Psoas muscle (tissue), 8 donors: ENCODE measurements around the gene TRIM73. TPM values are rescaled to one million over a fixed set of nuclear protein-coding genes. Genes with fewer than 3 reads are reported as not detected.
"Not testable (repeated sequence)": the region's sequence is repeated elsewhere in the genome, so short reads cannot be mapped to it uniquely, and the experiment has no call there.

ENCODE experiments used
- ATAC-seq, 4 donors: fragments of 200-7000 bp; cut with Tn5 transposase; one replicate each; pipeline ENCODE4 v1.9.1; 2020; ENCODE audit warnings: moderate library complexity in 3 of 4, mild to moderate bottlenecking in 2 of 4
- DNase-seq, 2 donors: peaks; one replicate each; pipeline ENCODE4 v3.0.0-alpha.2; 2020
- H3K27ac ChIP-seq: fragments of 200-600 bp; one replicate; pipeline ENCODE4 v1.8.0; 2022
- H3K27me3 ChIP-seq, 3 donors: fragments of 200-600 bp in 1 of 3; one replicate each; pipeline versions ENCODE4 v1.6.1 to v1.8.0; 2013 to 2022; ENCODE audit warnings: low read length in 2 of 3, mild to moderate bottlenecking in 2 of 3, moderate library complexity in 1 of 3; ENCODE audit not compliant: insufficient read depth in 3 of 3
- H3K36me3 ChIP-seq, 2 donors: fragments of 200-600 bp in 1 of 2; one replicate each; pipeline versions ENCODE4 v1.6.1 to v1.8.0; 2013 to 2022; ENCODE audit warnings: low read depth in 1 of 2, mild to moderate bottlenecking in 1 of 2, moderate library complexity in 1 of 2; ENCODE audit not compliant: insufficient read depth in 1 of 2
- H3K4me1 ChIP-seq: fragments of 200-600 bp; one replicate; pipeline ENCODE4 v1.8.0; 2022
- H3K4me3 ChIP-seq: fragments of 200-600 bp; one replicate; pipeline ENCODE4 v1.8.0; 2022; ENCODE audit warnings: mild to moderate bottlenecking
- H3K9me3 ChIP-seq: fragments of 200-600 bp; one replicate; pipeline ENCODE4 v1.8.0; 2022
- WGBS, 3 donors: extraction: QIAGEN DNeasy Blood & Tissue Kit; methylation state at CpG; one replicate each; pipeline versions ENCODE4 v1.1.6 to v1.1.7; 2013; 5-methylcytosine and 5-hydroxymethylcytosine counted together
- intact Hi-C, 2 donors: fragments of 100-400 bp; cut with DNase I; formaldehyde crosslinking; loops; one replicate each; pipeline versions ENCODE4 v1.11.0 to v1.14.2; 2022
- long read RNA-seq, 2 donors: library from polyadenylated mRNA; unstranded; transcript quantifications; one replicate each; pipeline ENCODE4 v2.0.0, GENCODE V29; 2021
- polyA plus RNA-seq, 3 donors: library from polyadenylated mRNA; stranded (reverse); fragments of 200-250 nt; gene quantifications; one replicate each; pipeline ENCODE4 v1.2.3, GENCODE V29; 2013
- total RNA-seq, 4 donors: library from RNA; stranded (reverse); fragmentation: NEBNext Ultra II Directional in 2 of 4; extraction: Animal tissue kit (Norgen Biotek cat#: 25700) in 2 of 4; gene quantifications; one replicate each; pipeline versions ENCODE4 v1.2.1 to v1.2.4, GENCODE V29; 2021 to 2023
- donor health status: healthy with polysubstance abuse.
- donor health status: DM: no; HTN: no; CAD: no; lungs with moderate emphysema.
- donor health status: Bipolar disorder and iron deficiency.
- donor health status: healthy.
- donor health status: DM: yes; HTN: yes; CAD: no.
- donor health status: DM: no; HTN: no; CAD: no.
- donor health status: DM: no; HTN: no; CAD: no.
- donor health status: DM: yes; HTN: yes; CAD: no.

The TRIM73 gene
- total RNA-seq (under 1 TPM in 3 of 4 donors, not detected in 1; 0.27 to 0.92 (median 0.36) TPM), polyA plus RNA-seq (under 1 TPM; 0.13 to 0.79 (median 0.44) TPM)
- long read RNA-seq, donor 1, partial matches to known transcripts = 1 of 2 reads
- long read RNA-seq, donor 1, other reads (novel, unspliced or antisense) = 1 of 2 reads
- long read RNA-seq, donor 2 = 0 reads

DNA sequence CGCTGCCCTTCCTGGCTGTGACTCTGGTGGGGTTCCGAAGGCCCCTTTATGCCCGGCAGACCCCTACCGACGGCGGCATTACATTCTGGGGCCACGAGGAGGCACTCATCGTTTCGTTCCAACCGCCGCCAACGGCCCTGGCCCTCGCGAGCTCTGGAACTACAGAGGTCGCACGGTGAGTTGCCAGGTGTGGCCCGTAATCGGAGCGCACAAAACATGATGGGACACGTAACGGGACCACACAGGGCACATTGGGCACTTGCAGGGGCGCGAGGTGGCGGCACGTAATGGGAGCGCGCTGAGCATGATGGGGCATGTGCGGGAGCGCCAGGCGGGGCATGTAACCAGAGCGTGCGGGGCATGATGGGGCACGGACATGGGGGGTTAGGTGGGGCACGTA, at the start of gene TRIM73:
Gene TRIM73 (plus strand): TSS at position 301 of the 400 bp plus-strand sequence. CDS start 3,305 bp downstream, outside the sequence.
- H3K9me3 ChIP-seq, DNase-seq, H3K4me1 ChIP-seq, H3K27me3 ChIP-seq, H3K4me3 ChIP-seq, intact Hi-C loops, H3K36me3 ChIP-seq, H3K27ac ChIP-seq: not testable (repeated sequence)
- WGBS, 3 donors = 10 to 15% (median 14%) methylated on average over 8 to 13 of the region's 34 CpGs
- ATAC-seq = peak in 3 of 4 donors; percentile 10 to 43 (median 25)

DNA sequence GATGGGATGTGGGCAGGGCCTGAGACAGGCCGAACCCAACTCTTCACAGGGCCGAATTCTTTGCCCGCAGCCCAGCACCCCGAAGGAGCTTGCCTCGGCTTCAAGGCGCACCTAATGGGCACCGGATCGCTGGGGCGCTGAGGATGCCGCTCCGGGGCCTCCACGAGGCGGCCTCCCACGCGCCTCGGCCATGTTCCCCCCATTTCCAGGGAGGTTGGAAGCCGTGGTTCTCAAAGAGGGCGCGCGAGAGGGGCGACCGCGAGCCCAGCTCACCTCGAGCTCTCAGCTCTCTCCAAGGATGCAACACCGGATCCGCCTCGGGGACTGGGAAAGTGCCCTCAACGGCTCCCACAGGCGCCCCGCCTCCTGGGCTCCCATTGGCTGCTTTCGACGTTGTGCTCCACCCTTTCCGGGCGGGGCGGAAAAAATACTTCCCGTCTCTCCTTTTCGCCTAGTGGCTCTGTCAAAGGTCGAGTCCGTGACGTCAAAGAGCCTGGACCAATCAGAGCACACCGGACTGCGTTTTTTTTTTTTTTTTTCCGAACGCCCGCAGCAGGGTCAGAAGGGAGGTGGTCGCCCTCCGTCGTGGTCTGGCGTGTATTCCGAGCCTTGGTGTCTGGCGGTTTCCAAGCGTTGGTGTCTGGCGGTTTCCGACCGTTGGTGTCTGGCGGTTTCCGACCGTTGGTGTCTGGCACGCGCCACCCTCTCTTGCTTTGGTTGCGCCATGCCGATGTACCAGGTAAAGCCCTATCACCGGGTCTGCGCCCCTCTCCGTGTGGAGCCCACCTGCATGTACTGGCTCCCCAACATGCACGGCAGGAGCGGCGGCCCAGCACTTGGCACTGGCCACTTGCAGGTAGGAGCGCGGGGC, 36.5 kb upstream of the TRIM73 start:
- 0% methylated on average over 8 to 27 of the region's 70 CpGs for WGBS, 3 donors
- H3K4me3 ChIP-seq, H3K27ac ChIP-seq, H3K9me3 ChIP-seq, H3K36me3 ChIP-seq, H3K4me1 ChIP-seq, H3K27me3 ChIP-seq, intact Hi-C loops: not testable (repeated sequence)
- ATAC-seq (peak; percentile 83 to 91 (median 90)), DNase-seq (peak in 1 of 2 donors; percentile 58)

DNA sequence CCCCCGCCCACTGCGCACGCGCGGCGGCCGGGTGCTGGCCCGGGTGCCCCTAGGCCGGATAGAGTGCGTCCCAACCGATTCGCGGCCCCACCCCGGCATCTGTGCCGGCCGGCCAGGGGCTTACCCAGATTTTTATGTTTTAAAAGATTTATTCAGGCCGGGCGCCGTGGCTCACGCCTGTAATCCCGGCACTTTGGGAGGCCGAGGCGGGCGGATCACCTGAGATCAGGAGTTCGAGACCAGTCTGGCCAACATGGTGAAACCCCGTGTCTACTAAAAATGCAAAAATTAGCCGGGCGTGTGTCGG, 35.9 kb upstream of the TRIM73 start:
- WGBS, 3 donors = 0% methylated on average over 10 of the region's 29 CpGs; no CpG with 5 or more reads in 2 of the 3 donors
- intact Hi-C loops, H3K27me3 ChIP-seq, H3K9me3 ChIP-seq, H3K27ac ChIP-seq, H3K36me3 ChIP-seq, H3K4me3 ChIP-seq, H3K4me1 ChIP-seq: not testable (repeated sequence)
- peak in 2 of 4 donors; percentile 89 to 91 for ATAC-seq
- DNase-seq = peak in 1 of 2 donors; percentile 6

DNA sequence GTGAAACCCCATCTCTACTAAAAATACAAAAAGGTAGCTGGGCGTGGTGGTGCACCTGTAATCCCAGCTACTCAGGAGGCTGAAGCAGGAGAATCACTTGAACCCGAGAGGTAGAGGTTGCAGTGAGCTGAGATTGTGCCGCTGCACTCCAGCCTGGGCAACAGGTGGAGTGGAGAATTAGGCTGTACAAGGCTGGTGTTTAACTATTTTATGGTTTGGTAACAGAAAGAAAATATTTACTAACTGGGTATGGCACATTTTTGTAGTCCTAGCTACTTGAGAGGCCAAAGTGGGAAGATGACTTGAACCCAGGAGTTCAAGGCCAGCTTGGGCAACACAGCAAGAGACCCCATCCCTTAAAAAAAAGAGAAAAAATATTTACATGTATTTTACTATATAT, 31.4 kb upstream of the TRIM73 start:
- ATAC-seq, DNase-seq, H3K27ac ChIP-seq, H3K9me3 ChIP-seq, H3K4me1 ChIP-seq, H3K4me3 ChIP-seq, intact Hi-C loops, H3K27me3 ChIP-seq, H3K36me3 ChIP-seq: not testable (repeated sequence)
- WGBS, 3 donors = no CpG with 5 or more reads among the region's 3 CpGs

DNA sequence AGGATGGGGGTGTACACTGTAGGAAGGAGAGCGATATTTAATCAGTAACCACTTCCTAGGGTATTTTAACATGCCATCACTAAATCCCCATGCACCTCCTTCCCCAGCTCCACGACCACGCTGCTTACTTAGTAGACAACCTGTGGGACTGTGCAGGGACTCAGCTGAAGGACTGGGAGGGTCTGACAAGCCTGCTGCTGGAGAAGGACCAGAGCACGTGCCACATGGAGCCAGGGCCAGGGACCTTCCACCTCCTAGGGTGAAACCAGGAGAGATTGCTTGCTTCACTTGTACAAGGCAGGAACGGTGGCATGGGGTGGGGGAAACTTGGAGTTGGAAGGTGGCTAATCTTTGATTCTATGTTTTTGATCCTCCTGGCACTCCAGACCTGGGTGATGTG, 28.8 kb upstream of the TRIM73 start:
- DNase-seq, intact Hi-C loops, H3K27ac ChIP-seq, H3K27me3 ChIP-seq, H3K36me3 ChIP-seq, ATAC-seq, H3K9me3 ChIP-seq, H3K4me1 ChIP-seq, H3K4me3 ChIP-seq: not testable (repeated sequence)
- WGBS, 3 donors = no CpG with 5 or more reads among the region's 5 CpGs

DNA sequence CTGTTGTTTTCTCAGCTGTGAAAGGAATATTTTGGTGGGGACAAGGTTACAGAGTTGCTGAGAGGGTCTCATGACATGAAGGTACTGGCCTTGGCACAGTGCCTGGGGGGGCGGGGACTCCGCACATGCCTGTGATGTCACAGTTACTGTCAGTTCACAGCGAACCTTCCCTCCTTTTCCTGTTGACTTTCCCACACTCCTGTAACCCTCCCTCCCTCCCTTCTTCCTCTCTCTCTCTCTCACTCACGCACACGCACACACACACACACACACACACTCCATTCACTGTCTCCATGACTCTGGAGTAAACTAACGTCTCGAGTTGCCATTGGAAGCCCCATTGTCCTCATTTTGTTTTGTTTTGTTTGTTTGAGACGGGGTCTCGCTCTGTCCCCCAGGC, 28.1 kb upstream of the TRIM73 start:
- H3K36me3 ChIP-seq, H3K27ac ChIP-seq, DNase-seq, H3K27me3 ChIP-seq, H3K9me3 ChIP-seq, H3K4me1 ChIP-seq, H3K4me3 ChIP-seq, intact Hi-C loops: not testable (repeated sequence)
- peak in 1 of 4 donors; percentile 40 for ATAC-seq
- WGBS, 3 donors = no CpG with 5 or more reads among the region's 9 CpGs

DNA sequence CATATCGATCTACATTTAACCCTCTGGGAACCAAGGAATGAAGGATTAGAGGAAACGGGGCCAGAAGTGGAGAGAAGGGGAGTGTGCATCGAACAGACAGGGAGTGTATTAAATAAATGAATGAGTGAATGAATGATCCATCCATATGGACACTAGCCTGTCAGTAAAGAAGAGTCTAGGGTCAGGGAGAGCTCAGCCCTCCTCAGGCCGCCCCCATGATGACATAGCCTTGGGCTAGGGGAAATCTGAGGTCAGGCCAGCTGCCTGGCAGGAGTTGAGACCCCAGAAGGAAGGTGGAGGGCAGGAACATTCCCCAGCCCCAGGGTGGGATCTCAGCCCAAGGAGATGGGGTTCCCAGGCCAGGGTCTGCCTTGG, 21.3 kb upstream of the TRIM73 start:
- intact Hi-C loops, H3K27ac ChIP-seq, DNase-seq, H3K4me3 ChIP-seq, H3K36me3 ChIP-seq, H3K4me1 ChIP-seq, H3K27me3 ChIP-seq, H3K9me3 ChIP-seq: not testable (repeated sequence)
- WGBS, 3 donors = no CpG with 5 or more reads among the region's 4 CpGs
- ATAC-seq = peak in 2 of 4 donors; percentile 51 to 55

DNA sequence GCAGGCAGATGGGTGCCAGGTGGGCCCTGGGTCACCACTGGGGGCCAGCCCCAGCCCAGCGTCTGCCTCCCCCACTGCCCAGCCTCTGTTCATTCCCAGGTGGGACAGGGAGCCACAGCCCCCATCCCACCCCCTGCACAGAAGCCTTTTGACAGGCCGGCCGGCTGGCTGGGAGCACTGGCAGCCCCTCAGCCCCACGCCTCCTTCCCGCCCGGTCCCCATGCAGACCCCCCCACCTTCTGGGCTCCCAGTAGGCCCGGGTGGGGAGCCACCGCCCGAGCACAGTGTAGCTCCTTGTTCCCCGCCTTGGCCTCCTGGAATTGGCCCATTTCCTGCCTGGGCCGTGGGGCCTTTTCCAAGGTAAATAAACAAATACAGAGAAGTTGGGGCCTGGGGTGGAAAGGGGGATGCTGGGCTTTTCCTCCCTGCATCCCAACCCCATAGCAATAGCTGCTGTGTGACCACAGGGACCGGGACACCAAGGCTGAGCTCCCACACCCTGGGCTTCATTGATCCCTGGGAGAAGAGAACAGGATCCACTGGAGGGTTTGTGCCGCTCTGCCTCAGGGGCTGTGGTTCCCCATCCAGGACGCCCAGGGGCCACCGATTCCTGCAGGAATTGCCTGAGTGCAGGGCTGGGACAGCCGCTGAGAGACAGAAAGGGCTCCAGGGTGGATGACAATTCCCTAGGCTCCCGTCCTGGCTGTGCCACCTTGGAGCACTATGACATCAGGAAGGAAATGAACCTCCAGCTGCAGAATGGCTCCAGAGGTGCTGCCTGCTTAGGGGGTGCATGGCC, 20.7 kb upstream of the TRIM73 start:
- H3K4me1 ChIP-seq, H3K27me3 ChIP-seq, H3K9me3 ChIP-seq, H3K4me3 ChIP-seq, intact Hi-C loops, H3K36me3 ChIP-seq, H3K27ac ChIP-seq, DNase-seq: not testable (repeated sequence)
- no CpG with 5 or more reads among the region's 17 CpGs for WGBS, 3 donors
- peak in 3 of 4 donors; percentile 50 to 61 (median 58) for ATAC-seq

DNA sequence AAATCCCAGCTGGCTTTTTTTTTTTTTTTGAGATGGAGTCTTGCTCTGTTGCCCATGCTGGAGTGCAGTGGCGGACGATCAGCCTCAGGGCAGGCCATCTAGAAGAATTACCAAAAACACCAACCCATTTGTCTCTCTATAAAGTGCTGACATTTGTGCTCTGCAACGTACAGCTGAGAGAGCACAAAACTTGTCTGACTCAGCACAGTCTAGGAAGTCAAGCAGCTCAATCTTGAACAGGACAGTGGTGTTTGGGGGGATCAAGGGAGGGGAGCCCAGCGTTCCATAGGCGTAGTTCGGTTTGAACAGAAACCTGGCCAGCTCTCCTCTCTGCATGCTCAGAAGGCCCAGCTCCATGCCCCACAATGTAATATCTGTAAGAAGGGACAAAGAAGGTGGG, 2.2 kb upstream of the TRIM73 start:
- WGBS, 3 donors = no CpG with 5 or more reads among the region's 6 CpGs
- H3K36me3 ChIP-seq, H3K4me1 ChIP-seq, H3K27ac ChIP-seq, intact Hi-C loops, H3K4me3 ChIP-seq, ATAC-seq, DNase-seq, H3K9me3 ChIP-seq, H3K27me3 ChIP-seq: not testable (repeated sequence)

DNA sequence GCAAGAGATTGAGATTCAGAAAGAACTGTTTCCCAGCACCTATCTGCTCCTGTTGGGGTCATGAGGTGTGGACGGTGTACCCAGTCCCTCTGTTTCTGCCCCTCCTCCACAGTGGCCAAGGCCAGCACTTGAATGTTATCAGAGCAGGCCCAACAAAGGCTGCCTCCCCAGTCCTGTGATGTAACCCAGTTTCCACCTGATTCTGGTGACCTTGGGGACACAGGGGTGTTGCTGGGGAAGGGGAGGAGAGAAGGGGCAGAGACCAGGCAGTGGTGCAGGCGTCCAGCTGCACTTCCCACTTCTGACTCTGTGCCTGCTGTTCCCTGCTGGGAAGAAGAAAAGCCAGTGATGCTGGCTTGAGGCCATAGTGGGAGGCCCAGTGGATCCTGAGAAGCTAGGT, 2.4 kb downstream of the TRIM73 start:
- H3K36me3 ChIP-seq, H3K27ac ChIP-seq, H3K4me1 ChIP-seq, H3K4me3 ChIP-seq, intact Hi-C loops, H3K9me3 ChIP-seq, DNase-seq, H3K27me3 ChIP-seq, ATAC-seq: not testable (repeated sequence)
- no CpG with 5 or more reads among the region's 2 CpGs for WGBS, 3 donors
